ENCODE data around the gene CLDN19.

Gene CLDN19

GRCh38 chr1:42692911-42693310 is 47.1 kb downstream of the CLDN19 start:
- no peak for TF ChIP-seq CTCF (IDR thresholded peaks at IDR 0.05; ENCODE audit: low read depth, low read length)
- Histone ChIP-seq H3K36me3 (peaks cover 51% of the 10 kb centered on the region), H3K4me3 (ENCODE audit: low read depth, low read length) (no peak overlapping the region), H3K9me3 (no peaks in the 10 kb centered on the region), H3K4me1 (no peaks in the 10 kb centered on the region), H3K27me3 (no peaks in the 10 kb centered on the region)
- DNase-seq = no peak

GRCh38 chr1:42692461-42692860 is 47.6 kb downstream of the CLDN19 start:
- peaks cover 50% of the 10 kb centered on the region for H3K36me3 ChIP-seq
- H3K9me3 ChIP-seq = no peaks in the 10 kb centered on the region
- no peak for DNase-seq
- no peak overlapping the region for H3K4me3 ChIP-seq (ENCODE audit: low read depth, low read length)
- no peaks in the 10 kb centered on the region for H3K4me1 ChIP-seq
- TF ChIP-seq CTCF (IDR thresholded peaks at IDR 0.05; ENCODE audit: low read depth, low read length) = no peak
- no peaks in the 10 kb centered on the region for H3K27me3 ChIP-seq

GRCh38 chr1:42691157-42691498 is 48.9 kb downstream of the CLDN19 start:
- no peak for DNase-seq
- no peak for TF ChIP-seq CTCF (IDR thresholded peaks at IDR 0.05; ENCODE audit: low read depth, low read length)
- Histone ChIP-seq H3K9me3 (no peaks in the 10 kb centered on the region), H3K4me3 (ENCODE audit: low read depth, low read length) (no peak overlapping the region), H3K36me3 (peaks cover 42% of the 10 kb centered on the region), H3K27me3 (no peaks in the 10 kb centered on the region), H3K4me1 (no peaks in the 10 kb centered on the region)

- no peak overlapping the region for H3K4me3 ChIP-seq (ENCODE audit: low read depth, low read length)
- H3K9me3 ChIP-seq = no peaks in the 10 kb centered on the region
- TF ChIP-seq CTCF (IDR thresholded peaks at IDR 0.05; ENCODE audit: low read depth, low read length) = no peak
- no peaks in the 10 kb centered on the region for H3K4me1 ChIP-seq
- no peaks in the 10 kb centered on the region for H3K27me3 ChIP-seq
- no peak for DNase-seq
- peaks cover 42% of the 10 kb centered on the region for H3K36me3 ChIP-seq
Observed at GRCh38 chr1:42690477-42691156, 49.4 kb downstream of the CLDN19 start.

- H3K27me3 ChIP-seq = no peaks in the 10 kb centered on the region
- no peak for TF ChIP-seq CTCF (IDR thresholded peaks at IDR 0.05; ENCODE audit: low read depth, low read length)
- peaks cover 39% of the 10 kb centered on the region for H3K36me3 ChIP-seq
- no peaks in the 10 kb centered on the region for H3K4me1 ChIP-seq
- DNase-seq = no peak
- no peaks in the 10 kb centered on the region for H3K9me3 ChIP-seq
- no peak overlapping the region for H3K4me3 ChIP-seq (ENCODE audit: low read depth, low read length)
Observed at GRCh38 chr1:42689912-42690311, 50.1 kb downstream of the CLDN19 start.

GRCh38 chr1:42686418-42686817 is 53.6 kb downstream of the CLDN19 start:
- no peaks in the 10 kb centered on the region for H3K9me3 ChIP-seq
- no peak overlapping the region for H3K4me3 ChIP-seq (ENCODE audit: low read depth, low read length)
- H3K4me1 ChIP-seq = no peaks in the 10 kb centered on the region
- no peak for DNase-seq
- no peaks in the 10 kb centered on the region for H3K27me3 ChIP-seq
- H3K36me3 ChIP-seq = peaks cover 36% of the 10 kb centered on the region
- no peak for TF ChIP-seq CTCF (IDR thresholded peaks at IDR 0.05; ENCODE audit: low read depth, low read length)

Measured in BE2C (cell line).